M059J (cell line): ENCODE data around the gene VAV2. TPM values are rescaled to one million over a fixed set of nuclear protein-coding genes. Genes with fewer than 3 reads are reported as not detected.
A peak's percentile ranks its signal among the peaks of the same experiment; 100 is the strongest.
"Not testable (repeated sequence)": the region's sequence is repeated elsewhere in the genome, so short reads cannot be mapped to it uniquely, and the experiment has no call there.

Experiments
- DNase-seq: peaks from one replicate; pipeline ENCODE4 v3.0.0-alpha.2; 2012; ENCODE audit warnings: low read depth
- total RNA-seq: library from RNA; depleted of rRNA; stranded (reverse); fragments of >200 nt; shearing (Covaris generic); gene quantifications from 2 replicates; pipeline ENCODE4 v1.2.3, GENCODE V29; 2014

Gene VAV2
- total RNA-seq, 1 experiment from 2014 or later: 17.2 TPM

- no peak for DNase-seq
Observed at GRCh38 chr9:133773889-133774655, 218.1 kb downstream of the VAV2 start.

DNA sequence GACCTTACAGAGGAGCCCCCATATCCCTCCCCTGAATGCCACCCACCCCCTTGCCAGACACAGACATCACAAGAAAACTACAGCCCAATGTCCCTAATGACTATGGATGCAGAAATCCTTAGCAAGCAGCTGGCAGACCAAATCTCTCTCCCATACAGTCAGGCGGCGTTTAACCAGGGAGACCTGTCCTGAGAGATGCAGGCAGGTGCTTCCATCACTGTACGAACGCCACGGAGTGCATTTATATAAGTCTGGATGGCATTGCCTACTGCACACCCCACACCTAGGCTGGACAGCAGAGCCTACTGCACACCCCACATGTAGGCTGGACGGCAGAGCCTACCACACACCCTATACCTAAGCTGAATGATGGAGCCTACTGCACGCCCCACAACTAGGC lies 219.5 kb downstream of the VAV2 start:
- DNase-seq: no peak

DNA sequence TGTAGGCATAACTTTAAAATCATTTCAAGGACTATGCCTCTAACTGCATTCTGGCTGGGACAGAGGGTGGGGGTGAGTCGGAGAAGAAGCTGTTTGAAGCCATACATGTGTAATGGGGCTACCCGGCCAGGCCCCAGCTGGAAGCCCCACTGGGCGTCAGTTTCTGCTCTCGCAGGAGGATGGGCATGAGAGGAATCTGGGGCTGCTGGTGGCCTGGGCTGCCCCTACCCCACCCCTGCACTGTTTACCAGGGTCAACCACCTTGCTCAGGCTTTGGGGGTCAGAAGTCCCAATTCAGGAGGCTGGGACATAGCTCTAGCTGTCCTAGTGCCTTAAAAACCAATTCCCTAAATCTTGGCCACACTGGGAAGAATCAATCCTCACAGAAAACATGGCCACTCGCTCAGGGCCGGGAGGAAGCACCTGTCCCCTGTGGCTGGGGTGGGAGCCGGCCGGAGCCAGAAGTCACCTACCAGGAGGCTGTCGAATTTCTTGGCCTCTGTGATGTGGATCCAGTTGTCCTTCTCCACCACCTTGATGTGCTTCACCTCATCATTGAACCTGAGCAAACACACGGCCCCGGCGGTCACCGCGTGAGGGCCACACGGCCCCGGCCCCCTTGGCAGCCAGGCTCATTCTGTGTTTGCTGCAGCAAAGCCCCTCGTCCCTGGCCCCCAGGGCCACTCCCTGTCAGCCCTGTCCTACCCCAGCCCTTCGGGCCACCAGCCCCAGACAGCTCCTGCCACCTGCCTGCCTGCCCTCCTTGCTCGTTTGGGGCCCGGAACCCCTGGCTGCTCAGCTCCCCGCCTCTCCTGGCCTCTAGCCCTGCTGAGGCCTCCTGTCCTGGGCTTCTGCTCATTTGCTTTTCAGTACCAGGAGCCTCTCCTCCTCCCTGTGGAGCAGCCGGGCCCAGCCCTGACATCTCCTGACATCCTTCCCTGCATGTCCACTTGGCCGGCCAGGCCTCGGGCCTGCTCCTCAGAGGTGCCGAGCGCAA lies 220.3 kb downstream of the VAV2 start:
- no peak for DNase-seq

- DNase-seq: no peak
Observed at GRCh38 chr9:133770076-133770777, 221.9 kb downstream of the VAV2 start.

DNA sequence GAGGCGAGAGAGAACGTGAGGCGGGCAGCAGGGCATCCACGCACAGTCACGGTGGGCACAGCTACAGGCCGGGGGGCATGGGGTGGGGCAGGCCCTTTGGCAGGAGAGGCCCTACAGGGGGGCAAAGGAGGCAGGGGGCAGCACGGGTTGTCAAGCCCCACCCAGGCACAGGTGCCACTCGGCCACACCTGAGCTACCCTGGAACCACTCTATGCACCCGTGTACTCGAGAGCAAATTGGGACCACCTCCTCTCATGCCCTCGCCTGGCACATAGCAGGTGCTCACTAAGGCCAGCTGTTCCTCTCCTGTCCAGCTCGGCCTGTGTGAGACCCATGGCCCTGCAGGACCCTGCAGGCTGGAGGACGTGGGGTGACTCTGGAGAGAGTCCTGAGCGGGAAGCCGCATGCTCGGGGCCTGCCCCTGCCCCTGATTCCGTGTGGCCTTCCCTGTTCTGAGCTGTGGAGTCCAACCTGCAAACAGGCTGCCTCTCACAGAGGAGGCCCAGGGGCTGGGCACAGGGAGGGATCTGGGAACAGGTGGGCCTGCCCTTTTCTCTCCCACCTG lies 222.5 kb downstream of the VAV2 start:
- no peak for DNase-seq

GRCh38 chr9:133768859-133769510 lies 223.1 kb downstream of the VAV2 start:
- DNase-seq: no peak

GRCh38 chr9:133768371-133768858 lies 223.7 kb downstream of the VAV2 start:
- DNase-seq: no peak

DNA sequence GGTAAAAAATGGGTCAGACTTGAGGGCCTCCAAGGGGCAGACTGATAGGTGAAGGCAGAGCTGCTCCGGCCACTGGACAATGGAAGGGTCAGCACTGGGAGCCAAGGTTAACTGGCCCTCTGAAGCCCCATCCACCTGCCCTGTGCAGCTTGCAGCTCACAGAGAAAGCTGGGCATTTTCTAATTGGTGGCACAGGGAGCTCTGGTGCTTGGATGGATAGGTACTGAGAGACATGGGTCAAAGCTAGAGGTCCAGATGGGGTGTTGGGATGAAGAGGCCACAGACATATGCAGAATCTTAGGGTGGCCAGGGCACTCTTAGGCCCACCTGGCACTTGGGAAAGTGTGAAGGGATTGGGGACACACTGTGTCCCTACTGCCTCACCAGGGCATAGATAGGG lies 224.5 kb downstream of the VAV2 start:
- DNase-seq: no peak

DNA sequence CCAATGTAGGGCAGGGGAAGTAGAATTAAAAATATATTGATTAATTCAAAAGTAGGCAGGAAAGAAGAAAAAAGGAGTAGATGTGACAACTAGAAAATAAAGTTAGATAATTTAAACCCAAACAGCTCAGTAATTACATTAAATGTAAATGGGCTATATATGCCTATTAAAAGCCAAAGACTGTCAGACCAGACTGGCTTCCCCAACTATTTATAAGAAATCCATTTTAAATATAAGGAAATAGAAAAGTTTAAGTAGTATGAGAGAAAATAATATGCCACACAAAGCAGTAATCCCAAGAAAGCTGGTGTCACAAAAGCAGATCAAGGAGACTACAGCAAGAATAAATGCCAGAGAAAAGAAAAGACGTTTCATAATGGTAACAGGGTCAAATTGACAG lies 225.1 kb downstream of the VAV2 start:
- no peak for DNase-seq

- not testable (repeated sequence) for DNase-seq
Observed at GRCh38 chr9:133766234-133766633, 225.9 kb downstream of the VAV2 start.

- DNase-seq: peak; percentile 11
Observed at GRCh38 chr9:133763272-133764183, 228.6 kb downstream of the VAV2 start.

GRCh38 chr9:133762488-133763271 lies 229.4 kb downstream of the VAV2 start:
- DNase-seq: no peak

DNA sequence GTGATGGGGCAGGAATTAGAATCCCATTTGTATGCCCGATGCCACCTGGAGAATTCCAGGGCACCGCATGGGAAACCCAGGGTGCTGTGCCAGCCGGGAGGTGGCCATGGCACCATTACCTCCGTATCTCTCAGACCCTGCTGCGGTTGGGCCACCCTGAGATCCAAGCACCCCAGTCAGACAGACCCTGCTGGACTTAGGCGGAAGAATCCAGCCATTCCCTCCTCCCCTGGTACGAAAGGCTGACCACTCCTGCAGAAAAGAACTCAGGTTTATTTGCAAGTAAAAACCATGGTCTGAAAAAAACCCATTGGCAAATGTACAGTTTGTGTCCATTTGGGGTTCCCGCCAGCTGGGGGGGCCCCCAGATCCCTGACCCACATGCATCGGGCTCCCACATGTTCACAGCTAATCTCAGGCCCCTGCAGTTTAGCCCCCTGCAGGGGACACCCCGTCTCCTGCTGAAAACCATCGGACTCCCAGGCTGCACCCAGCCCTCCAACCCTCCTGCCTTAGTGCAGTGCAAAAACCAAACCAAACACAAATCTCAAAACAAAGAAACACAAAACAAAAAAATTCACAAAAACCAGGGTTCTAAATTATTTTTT lies 230.4 kb downstream of the VAV2 start:
- no peak for DNase-seq

DNA sequence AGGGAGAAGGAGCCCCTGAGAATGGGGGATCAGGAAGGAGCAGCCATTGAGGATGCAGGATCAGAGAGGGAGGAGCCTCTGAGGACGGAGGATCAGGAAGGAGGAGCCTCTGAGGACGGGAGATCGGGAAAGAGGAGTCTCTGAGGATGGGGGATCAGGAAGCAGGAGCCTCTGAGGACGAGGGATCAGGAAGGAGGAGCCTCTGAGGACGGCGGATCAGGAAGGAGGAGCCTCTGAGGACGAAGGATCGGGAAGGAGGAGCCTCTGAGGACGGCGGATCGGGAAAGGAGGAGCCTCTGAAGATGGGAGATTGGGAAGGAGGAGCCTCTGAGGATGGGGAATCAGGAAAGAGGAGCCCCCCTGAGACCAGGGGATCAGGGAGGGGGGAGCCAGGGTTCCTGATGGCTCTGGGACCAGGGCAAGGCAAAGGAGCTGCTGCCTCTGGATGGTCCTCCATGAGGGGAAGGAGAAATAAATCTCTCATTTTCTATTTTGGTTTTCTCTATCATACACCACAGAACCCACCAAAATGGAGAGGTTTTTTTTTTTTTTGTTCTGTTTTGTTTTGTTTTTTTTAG lies 231.3 kb downstream of the VAV2 start:
- no peak for DNase-seq

DNA sequence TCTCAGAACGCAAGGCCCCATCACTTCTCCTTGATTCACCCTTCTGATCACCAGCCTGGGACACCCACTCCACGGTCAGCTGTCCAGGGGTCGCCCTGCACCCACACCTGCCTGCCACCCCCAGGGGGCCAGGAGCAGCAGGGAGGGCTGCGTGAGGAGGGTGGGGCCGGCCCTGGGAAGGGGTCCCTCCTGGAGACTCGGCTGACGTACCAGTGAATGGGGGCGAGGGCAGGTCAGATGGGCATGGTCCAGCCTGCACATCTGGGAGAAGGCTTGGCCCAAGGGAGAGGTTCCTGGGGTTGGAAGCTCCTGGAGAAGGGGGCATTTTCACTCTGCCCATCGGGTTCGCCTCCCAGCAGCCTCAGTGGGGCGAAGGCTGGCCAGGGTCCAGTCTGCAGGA lies 232.2 kb downstream of the VAV2 start:
- DNase-seq: no peak

- DNase-seq: no peak
Observed at GRCh38 chr9:133759146-133759900, 232.8 kb downstream of the VAV2 start.

DNA sequence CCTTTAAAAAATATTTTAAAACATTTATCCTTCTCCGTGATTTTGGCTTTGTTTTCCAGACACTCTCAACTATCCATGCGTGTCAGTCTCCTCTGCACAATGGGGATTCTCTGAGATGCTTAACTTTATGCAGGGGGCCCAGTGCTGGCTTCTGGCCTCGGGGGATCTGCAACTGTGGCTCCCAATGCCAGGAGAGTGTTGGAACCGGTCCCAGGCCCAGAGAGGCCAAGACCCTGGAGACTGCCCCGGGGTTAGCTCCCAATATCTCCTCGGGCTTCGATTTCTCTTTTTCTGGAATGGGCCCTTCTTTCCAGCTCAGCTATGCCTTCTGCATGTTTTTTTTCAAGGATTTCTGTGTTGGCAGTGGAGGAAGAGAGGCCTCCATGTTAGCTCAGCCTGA lies 233.9 kb downstream of the VAV2 start:
- no peak for DNase-seq
